Hypothalamus (tissue), 51 donors: ENCODE measurements around the gene SLC9A9.

Experiments used
- DNase-seq, 51 donors: peaks; one replicate each; lab custom pipeline; 2025; lab: John Stamatoyannopoulos, UW

SLC9A9 gene

DNA sequence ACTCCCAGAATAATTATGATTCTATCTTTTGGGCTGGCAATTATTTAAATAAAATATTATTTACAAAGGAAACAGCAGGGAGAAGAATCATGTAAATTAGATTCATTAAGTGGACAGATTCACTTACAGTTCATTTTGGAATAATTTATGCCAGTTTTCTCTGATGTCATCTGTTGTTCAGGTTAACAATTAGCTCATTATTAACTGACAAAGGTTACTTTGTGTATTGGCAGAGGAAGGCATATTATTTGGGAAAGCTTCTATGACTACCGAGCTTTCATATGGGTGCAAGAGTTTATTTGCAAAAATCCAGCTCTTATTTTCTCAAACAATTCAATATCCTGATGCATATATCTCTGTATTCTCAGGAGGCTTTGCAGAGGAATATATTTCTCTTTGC is 504.3 kb downstream of the SLC9A9 start:
- DNase-seq = no peak

DNA sequence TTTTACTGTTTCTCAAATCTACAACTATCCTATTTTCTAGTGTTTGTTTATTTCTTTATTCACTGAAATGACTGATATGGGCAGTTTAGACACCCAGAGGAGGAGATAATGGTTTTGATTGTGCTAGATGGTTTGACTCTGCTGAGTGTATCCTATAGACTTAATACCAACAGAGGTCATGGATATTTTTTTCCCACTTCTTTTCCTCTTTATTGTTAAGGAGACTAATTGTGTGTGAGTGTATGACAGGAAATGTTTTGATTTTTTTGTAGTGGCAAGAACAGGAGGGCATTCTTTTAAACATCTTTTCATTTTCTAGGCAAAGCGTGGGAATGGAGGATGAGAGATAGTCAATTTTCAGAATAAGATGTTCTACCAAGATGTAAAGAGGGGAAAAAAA is 505.2 kb downstream of the SLC9A9 start:
- DNase-seq = no peak

DNA sequence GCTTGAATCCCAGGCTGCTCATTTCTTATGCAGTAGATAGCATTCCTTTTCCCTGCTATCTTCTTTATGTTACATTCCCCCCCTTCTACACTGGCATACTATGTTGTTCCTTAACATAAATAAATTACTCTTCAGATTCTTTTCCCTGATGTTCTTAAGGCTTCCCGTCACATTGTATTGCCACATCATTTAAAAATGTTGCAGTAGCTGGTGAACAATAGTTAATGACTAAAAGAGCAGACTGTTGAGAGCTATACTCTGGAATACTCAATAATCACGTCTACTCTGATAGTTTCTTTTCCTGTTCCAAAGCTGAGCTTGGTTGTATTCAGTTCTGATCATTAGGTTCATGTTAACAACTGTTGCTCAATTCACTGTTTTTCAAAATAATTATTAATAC is 508.8 kb downstream of the SLC9A9 start:
- DNase-seq = no peak

DNA sequence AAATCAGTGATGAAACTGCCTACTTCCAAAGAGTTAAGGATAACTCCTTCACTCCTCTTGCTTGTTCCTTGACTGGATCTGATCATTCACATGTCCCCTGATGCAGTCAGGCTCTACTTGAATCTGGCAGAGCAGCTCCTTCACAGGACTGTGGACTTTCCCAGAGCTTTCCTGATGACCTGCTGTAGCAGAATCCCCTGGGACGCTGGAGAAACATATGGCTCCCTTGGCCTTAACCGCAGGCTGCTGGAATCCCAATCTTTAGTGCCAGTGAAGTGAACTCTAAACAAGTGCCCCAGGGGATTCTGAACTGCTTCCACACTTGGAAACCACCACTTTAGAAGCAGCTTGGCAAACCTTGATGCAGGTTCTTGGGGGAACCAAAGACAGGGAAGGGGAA is 510.9 kb downstream of the SLC9A9 start:
- DNase-seq = no peak

DNA sequence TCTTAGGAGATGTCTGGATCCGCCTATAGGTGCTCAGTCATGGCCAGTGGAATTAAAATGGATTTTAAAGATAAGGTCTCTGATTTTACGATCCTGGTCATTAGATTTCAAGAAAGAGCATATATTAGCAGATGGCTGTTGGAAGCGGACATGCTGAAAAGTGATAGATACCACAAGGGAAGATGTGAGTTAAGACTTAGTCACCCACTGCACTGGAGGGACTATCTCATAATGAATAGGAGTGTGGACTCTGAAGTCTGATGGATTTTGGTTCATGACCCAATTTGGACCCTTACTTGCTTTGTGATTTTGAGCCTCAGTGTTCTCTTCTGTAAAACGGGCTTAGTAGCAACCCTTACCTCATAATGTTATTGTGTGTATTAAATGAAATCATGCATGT is 514.0 kb downstream of the SLC9A9 start:
- no peak for DNase-seq

DNA sequence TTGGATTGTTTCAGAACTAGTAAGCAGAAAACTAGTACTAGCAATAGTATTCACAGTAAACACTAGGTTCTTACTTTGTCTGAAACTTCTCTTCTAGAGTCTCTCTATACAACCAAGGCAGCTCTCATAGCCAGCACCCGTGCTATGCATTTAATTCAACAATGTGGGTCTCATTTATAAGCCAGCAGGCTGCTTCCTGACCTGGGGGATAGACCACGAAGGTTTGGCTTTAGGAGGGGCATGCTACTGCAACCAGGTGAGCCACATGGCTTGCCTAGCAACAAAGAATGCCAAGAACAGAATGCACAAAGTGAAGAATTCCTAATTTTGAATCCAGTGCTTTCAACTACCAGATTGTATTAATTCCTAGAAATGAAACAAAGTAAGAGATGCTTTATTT is 514.9 kb downstream of the SLC9A9 start:
- no peak for DNase-seq

DNA sequence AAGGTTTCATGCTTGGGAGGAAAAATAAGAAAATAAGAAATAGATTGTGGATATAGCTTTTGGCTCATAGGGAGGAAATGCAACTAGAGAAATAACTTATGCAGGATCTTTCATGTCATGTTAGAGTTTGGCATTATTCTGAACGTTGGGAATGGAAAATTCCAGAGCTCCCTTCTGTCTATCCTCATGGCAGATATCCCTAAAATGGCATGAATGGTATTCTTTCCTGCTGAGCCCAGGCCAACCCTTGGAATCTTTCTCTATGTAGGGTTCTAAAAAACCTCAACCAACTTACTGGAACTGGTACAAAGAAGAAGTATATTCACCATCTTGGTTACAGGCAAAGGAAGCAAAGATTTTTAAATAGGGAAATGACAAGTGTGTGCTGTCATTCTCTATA is 516.2 kb downstream of the SLC9A9 start:
- no peak for DNase-seq

DNA sequence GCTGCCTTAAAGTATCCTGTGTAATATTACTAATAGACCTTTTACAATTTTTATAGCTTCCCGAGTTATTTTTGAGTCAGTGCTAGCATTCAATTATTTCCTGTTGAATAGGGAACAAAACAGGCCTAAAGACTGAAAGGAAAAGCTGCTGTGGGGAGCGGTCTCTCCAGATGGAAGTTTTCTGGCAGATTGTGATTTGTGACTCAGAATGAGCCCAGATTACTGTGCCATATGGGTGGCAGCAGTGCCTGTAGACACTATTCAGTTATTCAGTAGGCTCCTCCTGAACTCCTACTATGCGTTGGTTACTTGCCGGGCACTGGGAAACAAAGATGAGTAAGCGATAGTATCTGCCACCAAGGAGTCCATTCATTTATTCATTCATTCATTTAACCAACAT is 516.9 kb downstream of the SLC9A9 start:
- peak in 4 of 51 donors; percentile 2 to 32 (median 13) for DNase-seq

DNA sequence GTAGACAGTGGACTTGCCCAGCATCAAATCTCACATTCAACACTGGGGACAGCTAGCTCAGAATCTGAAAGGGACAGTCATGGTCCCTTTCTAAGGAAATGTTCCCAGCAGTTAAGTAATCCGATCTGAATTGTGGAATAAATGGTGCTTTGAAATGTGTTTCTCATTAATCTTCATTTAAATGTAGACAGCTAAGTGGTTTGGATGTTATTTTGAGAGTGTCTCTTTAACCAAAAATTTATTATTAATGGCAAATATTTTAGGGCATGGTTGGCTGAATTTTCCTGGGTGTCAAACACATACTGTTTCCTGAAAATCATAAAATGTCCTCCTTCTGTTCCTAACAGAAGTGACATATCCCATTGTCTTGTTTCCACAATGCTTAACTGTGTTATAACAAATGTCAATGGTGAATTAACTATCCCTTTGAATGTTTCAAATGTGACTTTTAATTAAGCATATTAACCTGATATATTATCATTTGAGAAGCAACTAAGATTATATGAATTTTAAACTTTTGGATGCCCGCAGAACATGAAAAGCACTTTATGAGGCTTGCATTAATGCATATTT is 517.9 kb downstream of the SLC9A9 start:
- DNase-seq = peak in 1 of 51 donors; percentile 39

DNA sequence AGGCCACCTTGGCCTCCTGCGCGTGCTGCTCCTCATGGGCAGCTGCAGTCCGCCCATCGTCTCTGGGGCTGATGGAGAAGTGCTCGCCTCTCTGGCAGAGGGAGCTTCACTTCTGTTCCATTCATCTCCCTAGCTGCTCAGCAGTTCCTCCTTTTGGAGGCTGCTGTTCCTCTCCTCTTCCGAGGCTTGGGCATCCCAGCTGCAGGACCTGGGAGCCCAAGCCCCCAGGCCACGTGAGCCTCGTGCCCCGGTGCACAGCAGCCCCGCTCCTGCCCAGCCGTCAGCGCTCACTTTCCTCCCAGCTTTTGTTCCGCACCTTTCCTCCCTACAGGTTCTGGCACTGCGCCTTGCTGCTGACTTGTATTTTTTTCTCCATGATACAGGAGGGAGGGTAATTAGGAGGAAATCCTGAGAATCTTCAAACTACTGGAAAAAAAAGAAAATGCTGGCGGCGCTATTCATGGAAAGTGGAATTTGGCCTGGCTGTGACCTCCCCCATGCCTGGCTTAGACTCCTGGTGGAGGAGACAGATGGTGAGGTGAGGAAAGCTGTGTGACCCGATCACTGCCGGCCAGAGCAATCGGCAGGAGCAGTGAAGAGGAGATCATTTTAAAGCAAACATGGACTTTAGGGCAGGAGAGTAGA is 518.6 kb downstream of the SLC9A9 start:
- peak in 4 of 51 donors; percentile 2 to 39 (median 16) for DNase-seq

DNA sequence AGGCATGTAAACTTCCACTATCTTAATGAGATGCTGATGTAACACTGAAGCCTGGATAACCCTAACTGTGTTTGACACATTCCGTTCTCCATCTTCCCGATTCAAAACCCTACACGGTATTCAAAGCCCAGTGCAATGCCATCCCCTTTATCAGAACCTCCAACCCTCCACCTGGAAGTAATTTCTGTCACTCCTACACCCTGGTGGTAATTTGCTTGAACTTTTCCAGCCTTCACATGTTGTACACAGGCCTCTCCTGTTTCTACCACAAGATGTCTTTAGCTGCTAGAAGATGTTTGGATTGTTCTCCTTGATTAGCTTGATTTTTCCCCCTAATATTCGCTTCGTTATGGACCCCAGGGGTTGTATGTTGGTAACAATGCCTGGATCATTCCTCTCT is 519.8 kb downstream of the SLC9A9 start:
- no peak for DNase-seq

DNA sequence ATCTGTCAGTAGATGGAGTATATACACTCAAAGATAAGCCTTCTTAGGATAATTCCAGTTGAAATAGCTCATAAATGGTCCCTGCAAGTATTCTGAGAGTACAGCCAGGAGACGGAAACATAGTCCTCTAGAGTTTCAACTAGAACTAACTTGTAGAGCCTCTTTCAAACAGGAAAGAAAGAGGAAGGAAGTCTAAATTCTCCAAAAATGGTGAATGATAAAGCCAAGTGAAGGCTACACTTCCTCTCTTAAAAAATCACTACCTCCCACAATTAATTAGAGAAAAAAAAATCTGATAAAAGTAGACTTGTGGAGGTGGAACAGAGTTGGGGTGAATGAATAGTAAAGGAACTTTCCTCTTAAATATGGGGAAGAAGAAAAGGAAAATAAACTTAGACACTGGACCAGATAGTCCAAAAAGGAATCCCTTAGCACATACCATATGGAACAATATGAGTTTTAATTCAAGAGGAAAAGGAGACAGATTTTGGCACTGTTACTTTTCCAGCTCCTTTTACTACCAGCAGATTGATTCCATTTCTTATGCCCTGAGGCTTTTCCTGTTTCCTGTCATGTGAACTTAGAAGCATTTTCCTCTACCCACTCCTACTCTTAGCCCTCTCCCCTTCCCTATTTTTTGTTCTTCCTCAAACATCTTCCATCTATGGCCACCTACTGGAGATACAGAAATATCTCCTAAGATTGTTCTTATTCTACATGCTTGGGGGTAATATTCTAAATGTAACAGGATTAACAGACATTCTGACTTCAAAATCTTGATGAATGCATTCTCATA is 521.1 kb downstream of the SLC9A9 start:
- no peak for DNase-seq

DNA sequence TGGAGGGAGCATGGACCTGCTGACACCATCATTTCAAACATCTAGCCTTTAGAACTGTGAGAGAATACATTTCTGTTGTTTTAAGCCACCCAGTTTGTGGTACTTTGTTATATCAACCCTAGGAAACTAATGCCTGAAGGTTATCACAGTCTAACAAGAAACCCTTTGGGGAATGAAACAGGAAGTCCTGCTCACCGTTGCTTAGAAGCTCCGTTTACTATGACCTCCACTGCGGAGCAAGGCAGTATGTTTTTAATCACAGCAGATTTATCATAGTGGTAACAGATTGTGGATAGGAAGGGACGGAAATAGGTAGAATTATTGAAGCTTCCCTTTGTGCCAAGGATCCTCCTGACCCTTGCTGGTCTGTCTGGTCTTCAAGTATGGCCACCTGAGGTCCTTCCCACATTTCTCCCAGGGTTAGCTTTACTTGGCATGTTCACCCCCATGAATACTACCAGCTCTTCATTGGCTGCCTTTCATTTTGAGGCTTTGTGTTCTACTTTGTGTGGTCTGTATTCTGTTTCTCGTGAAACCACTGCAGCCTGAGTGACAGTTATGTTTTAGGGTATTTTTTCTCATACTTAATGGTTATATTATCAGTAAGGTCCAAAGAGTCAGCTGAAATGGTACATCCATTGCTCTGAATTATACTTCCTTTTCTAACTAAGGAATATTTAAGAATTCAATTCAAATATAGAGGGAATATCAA is 527.1 kb downstream of the SLC9A9 start:
- DNase-seq = no peak

DNA sequence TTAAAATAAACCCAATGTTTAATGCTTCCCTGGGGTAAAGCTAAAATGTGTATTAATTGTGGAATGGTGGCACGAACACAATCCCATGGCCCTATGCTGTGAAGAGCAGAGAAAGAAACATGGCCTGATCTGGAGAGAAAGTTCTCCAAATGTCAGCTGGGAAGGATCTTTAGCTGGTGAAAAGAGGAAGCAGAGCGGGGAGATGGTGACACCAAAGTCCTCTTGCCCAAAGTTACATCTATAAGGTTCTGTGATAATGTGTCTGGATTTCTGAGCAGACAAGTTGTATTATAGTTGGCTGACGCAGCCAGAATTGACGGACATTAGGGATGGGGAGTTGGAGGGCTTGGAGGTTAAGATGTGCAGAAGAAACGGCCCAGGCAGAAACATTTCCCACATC is 532.5 kb downstream of the SLC9A9 start:
- DNase-seq = no peak

DNA sequence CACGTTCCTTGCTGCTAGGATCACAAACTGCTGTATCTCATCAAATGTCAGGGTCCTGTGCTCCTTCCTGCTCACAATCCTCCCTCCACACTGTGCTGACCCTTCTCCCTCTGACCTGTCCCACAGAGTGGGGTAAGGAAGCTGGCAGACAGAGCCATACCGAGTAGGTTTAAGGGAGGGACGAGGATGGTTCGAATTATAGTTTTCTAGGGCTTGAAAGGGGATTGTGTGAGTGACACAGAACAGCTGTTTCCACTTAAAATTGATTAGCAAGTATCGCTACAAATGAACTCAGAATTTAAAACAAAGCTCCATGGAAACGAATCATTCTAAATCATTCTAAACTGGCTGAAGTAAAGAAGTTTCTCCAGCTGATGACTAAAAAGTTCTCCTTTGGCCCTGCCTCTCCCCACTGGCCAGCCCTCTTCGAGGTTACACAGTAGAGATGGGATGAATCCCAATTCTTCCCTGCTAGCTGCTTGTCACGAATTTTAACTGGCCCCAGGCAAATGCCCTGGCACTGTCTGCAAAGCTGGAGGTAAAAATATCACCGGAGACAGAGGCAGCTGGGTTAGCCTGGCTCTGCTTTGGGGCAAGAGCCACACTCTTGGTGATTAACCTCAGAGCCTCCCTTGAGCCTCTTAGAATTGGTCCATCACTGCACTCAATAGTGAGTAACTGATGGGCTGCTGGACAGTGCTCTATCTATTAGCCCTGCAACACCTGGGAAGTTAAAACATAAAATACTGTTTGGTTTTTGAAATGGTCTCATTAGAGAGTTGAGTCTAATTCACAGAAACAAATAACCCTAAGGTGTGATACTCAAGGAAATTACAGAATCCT is 533.8 kb downstream of the SLC9A9 start:
- no peak for DNase-seq

DNA sequence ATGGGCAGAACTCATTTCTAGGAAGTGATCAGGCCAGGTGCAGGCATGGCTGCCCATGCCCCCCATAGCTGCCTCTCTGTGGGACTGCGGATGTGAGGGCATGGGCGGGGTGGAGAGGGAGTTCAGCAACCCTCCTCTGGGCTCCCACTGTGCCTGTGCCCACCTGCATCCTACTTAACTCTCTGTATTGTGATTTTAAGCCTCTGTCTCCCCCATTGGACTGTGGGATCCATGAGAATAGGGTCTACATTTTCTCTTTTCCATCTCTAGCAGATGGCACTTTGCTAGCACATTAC is 534.4 kb downstream of the SLC9A9 start:
- no peak for DNase-seq

DNA sequence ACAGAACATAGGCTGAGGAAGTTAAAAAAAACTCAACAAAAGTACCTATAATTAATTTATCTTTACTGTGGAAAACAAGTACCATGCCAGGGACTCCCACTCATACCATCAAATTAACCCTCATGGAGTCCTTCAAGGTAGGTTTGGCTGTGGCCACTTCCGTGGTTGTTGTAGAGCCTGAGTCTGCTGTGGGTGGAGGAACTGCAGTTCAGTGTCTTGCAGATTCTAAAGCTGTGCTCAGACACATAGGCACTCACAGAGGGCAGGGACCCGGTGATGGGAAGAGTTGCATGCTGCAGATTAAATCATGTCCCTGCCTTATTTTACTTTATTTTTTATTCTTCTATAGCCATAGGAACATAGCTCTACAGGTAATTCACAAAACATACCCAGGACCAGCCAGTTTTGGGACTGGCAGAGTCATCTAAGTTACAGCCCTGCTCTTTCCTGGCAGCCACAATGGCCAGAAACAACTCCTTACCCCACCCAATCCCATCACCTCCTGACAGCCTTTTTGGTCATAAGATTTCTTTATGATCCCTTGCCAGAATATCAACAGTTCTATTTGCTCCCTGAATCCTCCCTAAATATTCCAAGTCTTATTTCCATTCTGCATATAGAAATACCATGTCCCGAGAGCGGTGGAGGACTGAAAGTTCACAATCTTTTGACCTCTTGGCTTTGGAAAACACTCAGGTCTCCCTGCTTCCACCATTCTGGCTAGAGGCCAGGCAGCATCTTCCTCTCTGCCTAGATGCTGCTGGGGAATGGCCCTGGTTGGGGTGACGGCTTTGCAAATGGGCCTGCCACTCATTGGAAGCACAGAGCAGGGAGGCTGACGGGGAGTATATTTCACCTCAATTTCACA is 535.0 kb downstream of the SLC9A9 start:
- no peak for DNase-seq

DNA sequence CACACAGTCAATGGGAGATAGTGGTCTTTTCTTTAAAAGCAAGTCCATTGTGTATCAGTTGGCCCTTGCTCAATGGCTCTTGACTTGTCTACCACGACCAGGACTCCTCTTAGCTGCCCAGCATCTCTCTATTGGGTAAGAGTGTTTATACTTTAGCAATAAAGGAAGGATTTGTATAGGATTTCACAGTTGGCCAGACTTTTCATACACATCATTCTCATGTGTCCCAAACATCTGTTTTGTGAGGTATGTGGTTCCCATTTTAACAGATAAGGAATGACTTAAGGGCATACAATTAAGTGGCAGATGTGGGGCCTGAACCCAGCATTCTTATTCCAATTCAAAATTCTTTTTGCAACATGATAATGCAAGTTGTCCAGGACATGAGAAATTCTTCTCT is 537.2 kb downstream of the SLC9A9 start:
- no peak for DNase-seq

DNA sequence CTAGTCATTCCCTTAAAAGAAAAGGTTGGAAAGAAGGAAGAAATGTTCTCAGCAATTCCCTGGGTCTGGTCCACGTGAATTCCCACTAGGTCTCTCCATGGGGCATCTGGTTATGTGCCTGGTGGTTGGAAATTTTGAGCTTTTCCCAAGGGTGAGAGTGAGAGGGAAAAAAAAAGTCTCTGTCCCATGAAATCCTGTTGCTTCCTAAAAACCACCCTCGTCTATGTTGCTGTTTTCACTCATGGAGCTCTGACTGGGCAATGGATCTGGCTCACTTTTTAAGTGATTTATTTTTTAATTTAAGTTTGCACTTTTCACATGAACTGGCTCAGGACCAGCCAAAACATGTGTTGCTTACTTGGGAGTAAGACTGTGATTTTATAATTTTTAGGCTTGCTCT is 538.6 kb downstream of the SLC9A9 start:
- no peak for DNase-seq
